Measurements from ENCODE around the gene STEAP3. TPM values are rescaled to one million over a fixed set of nuclear protein-coding genes. Genes with fewer than 3 reads are reported as not detected.

STEAP3 gene
- total RNA-seq, 1 experiment from 2014 or later, result 15.4 TPM

DNA sequence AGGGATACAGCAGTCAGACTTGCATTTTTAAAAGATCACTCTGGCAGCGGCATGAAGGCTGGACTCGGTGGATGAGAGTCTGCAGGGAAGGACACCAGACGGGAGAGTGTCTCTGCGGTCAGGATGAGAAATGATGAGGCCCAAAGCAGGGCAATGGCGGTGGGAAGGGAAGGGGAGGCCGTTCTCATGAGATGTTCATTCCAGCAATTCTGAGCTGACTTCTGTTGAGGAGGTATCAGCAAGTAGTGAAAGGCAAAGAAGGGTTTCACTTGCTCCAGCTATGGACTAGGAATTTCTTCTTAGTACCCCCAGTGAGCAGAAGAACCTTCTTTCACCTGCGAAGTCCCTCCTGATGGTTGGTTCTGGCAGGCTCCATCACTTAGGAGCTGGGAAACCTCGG is 63.0 kb downstream of the STEAP3 start:
- H3K14ac ChIP-seq (ENCODE audit: insufficient read depth, low read length), result no peak overlapping the region
- H3K27ac ChIP-seq (ENCODE audit: insufficient read length, low read depth, low read length), result no peak overlapping the region
- no peaks in the 10 kb centered on the region for H3K9me3 ChIP-seq (ENCODE audit: control insufficient read depth, low read depth, low read length)
- H3K56ac ChIP-seq (ENCODE audit: insufficient read length, low read depth, low read length), result no peak overlapping the region
- H3K18ac ChIP-seq (ENCODE audit: insufficient read length, low read depth, low read length), result no peak overlapping the region
- H2AK5ac ChIP-seq (ENCODE audit: insufficient read length, low read length), result no peak overlapping the region
- no peak for DNase-seq
- no peak overlapping the region for H2BK5ac ChIP-seq (ENCODE audit: insufficient read length, low read length)
- no peaks in the 10 kb centered on the region for H3K79me2 ChIP-seq (ENCODE audit: insufficient read depth, low read length)
- no peak overlapping the region for H4K8ac ChIP-seq (replicated peaks; ENCODE audit: insufficient read length, low read depth, low read length)
- no peak overlapping the region for H2BK15ac ChIP-seq (ENCODE audit: low read depth, low read length)
- no peak overlapping the region for H3K4ac ChIP-seq (ENCODE audit: low read depth, low read length)
- no peak overlapping the region for H4K91ac ChIP-seq (ENCODE audit: insufficient read length, low read depth, low read length)
- no peak overlapping the region for H2BK120ac ChIP-seq (ENCODE audit: low read depth, low read length, poor library complexity, severe bottlenecking)
- Mint-ChIP-seq H3K36me3 (ENCODE audit: insufficient read depth in 1 of 3, low read depth in 3 of 3) (no peaks in the 10 kb centered on the region; a peak in 1 of 7 replicates), H3K27me3 (ENCODE audit: low read depth) (peaks cover 7% of the 10 kb centered on the region), H3K27ac (no peak overlapping the region; a peak in 1 of 7 replicates), H3K9me3 (no peaks in the 10 kb centered on the region), H3K4me1 (peaks cover 4 to 11% of the 10 kb centered on the region in 2 experiments), H3K4me3 (no peak overlapping the region)
- H2BK12ac ChIP-seq (ENCODE audit: insufficient read length, low read depth, low read length), result no peak overlapping the region
- WGBS (ENCODE audit: extremely low coverage, insufficient read length, low lambda C conversion rate), result no CpG with 5 or more reads among the region's 8 CpGs
- no peaks in the 10 kb centered on the region for H4K20me1 ChIP-seq (ENCODE audit: control insufficient read depth, insufficient read depth, insufficient read length)
- H3K79me1 ChIP-seq (ENCODE audit: insufficient read depth, low read depth, low read length, poor library complexity, severe bottlenecking), result no peaks in the 10 kb centered on the region
- no peak overlapping the region for H2AFZ ChIP-seq (ENCODE audit: low read length)
- no peak overlapping the region for H4K5ac ChIP-seq (ENCODE audit: insufficient read length, low read depth, low read length)
- TF ChIP-seq, protein P1, sequence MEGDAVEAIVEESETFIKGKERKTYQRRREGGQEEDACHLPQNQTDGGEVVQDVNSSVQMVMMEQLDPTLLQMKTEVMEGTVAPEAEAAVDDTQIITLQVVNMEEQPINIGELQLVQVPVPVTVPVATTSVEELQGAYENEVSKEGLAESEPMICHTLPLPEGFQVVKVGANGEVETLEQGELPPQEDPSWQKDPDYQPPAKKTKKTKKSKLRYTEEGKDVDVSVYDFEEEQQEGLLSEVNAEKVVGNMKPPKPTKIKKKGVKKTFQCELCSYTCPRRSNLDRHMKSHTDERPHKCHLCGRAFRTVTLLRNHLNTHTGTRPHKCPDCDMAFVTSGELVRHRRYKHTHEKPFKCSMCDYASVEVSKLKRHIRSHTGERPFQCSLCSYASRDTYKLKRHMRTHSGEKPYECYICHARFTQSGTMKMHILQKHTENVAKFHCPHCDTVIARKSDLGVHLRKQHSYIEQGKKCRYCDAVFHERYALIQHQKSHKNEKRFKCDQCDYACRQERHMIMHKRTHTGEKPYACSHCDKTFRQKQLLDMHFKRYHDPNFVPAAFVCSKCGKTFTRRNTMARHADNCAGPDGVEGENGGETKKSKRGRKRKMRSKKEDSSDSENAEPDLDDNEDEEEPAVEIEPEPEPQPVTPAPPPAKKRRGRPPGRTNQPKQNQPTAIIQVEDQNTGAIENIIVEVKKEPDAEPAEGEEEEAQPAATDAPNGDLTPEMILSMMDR (conservative IDR thresholded peaks at IDR 0.05), result no peak
- H3K27me3 ChIP-seq (ENCODE audit: insufficient read depth, low read length), result no peaks in the 10 kb centered on the region
- H3K4me1 ChIP-seq (ENCODE audit: insufficient read depth, low read length), result no peaks in the 10 kb centered on the region
- H3K4me2 ChIP-seq (ENCODE audit: insufficient read depth, insufficient read length, low read length), result no peak overlapping the region
- no peak overlapping the region for H3K23ac ChIP-seq (ENCODE audit: insufficient read length, low read depth, low read length)
- H3T11ph ChIP-seq (ENCODE audit: low read length), result no peak overlapping the region
- no peak overlapping the region for H3K9ac ChIP-seq (ENCODE audit: extremely low read depth, insufficient read length, low read length)
- no peaks in the 10 kb centered on the region for H3K23me2 ChIP-seq (ENCODE audit: insufficient read length, low read depth, low read length, poor library complexity, severe bottlenecking)
- H2BK20ac ChIP-seq (ENCODE audit: low read depth, low read length, poor library complexity, severe bottlenecking), result no peak overlapping the region
